ENCODE results near the gene PPIA.
"Not testable (repeated sequence)": the region's sequence is repeated elsewhere in the genome, so short reads cannot be mapped to it uniquely, and the experiment has no call there.

PPIA gene

GRCh38 chr7:44791278-44792219, 4.9 kb upstream of the PPIA start:
- no peak for DNase-seq

- no peak for DNase-seq
These were observed 2.6 kb upstream of the PPIA start for GRCh38 chr7:44793919-44794318.

- DNase-seq = no peak
These were observed 2.1 kb upstream of the PPIA start for GRCh38 chr7:44794331-44794730.

GRCh38 chr7:44796034-44796503, 412 bp upstream of the PPIA start:
- DNase-seq = no peak

GRCh38 chr7:44797329-44798258, 1.1 kb downstream of the PPIA start:
- DNase-seq = peak; percentile 6

GRCh38 chr7:44798649-44799305, 2.3 kb downstream of the PPIA start:
- no peak for DNase-seq

- no peak for DNase-seq
These were observed 3.5 kb downstream of the PPIA start for GRCh38 chr7:44799939-44800338.

- no peak for DNase-seq
These were observed 5.4 kb downstream of the PPIA start for GRCh38 chr7:44801890-44802289.

GRCh38 chr7:44802418-44803025, 6.0 kb downstream of the PPIA start:
- no peak for DNase-seq

- not testable (repeated sequence) for DNase-seq
These were observed 7.5 kb downstream of the PPIA start for GRCh38 chr7:44803828-44804519.

- no peak for DNase-seq
These were observed 9.5 kb downstream of the PPIA start for GRCh38 chr7:44805950-44806349.

GRCh38 chr7:44808914-44809393, 12.5 kb downstream of the PPIA start:
- no peak for DNase-seq

- DNase-seq = no peak
These were observed 14.6 kb downstream of the PPIA start for GRCh38 chr7:44811093-44811492.

GRCh38 chr7:44811571-44811970, 15.1 kb downstream of the PPIA start:
- DNase-seq = no peak

GRCh38 chr7:44814919-44815318, 18.4 kb downstream of the PPIA start:
- DNase-seq = no peak

- DNase-seq = no peak
These were observed 22.8 kb downstream of the PPIA start for GRCh38 chr7:44819292-44819691.

GRCh38 chr7:44823255-44823781, 26.8 kb downstream of the PPIA start:
- DNase-seq = no peak

- no peak for DNase-seq
These were observed 28.5 kb downstream of the PPIA start for GRCh38 chr7:44824894-44825526.

- DNase-seq = no peak
These were observed 31.1 kb downstream of the PPIA start for GRCh38 chr7:44827567-44827966.

- DNase-seq = no peak
These were observed 42.3 kb downstream of the PPIA start for GRCh38 chr7:44838751-44839150.

GRCh38 chr7:44842675-44843074, 46.2 kb downstream of the PPIA start:
- not testable (repeated sequence) for DNase-seq
